OCI-LY7 (cell line): ENCODE results near the gene PACC1.

Source experiments
- EZH2phosphoT487 ChIP-seq: fragments of 200-600 bp; sonication (generic); IDR thresholded peaks from 2 replicates; pipeline ENCODE4 v1.6.1; 2018; ENCODE audit warnings: low read depth, borderline replicate concordance, mild to moderate bottlenecking, mixed run types, antibody characterized with exemption, low read length, moderate library complexity, mixed read lengths
- TF ChIP-seq, protein P1 (sequence below): fragments of 200-600 bp; sonication (generic); conservative IDR thresholded peaks from 2 replicates; pipeline ENCODE4 v1.5.1; 2014; ENCODE audit warnings: mild to moderate bottlenecking, antibody characterized with exemption, low read length, moderate library complexity, mixed read lengths

DNA sequence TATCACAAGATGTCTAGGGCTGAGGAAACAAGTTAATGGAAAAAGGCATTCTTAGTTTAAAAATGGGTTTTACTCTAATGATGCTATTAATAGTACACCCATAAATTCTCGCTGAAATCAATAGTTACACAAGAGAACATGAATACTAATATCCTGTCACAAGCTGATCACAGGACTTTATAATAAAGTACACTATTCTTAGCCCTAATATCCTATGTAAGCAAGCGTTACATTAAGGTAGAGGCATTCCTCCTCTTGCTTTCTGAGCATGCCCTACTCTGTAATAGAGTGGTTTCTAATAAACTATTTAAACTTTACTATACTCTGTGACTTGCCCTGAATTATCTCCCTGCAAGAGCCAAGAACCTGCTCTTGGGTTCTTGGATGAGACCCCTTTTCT is 6.5 kb upstream of the PACC1 start:
- TF ChIP-seq, protein P1, sequence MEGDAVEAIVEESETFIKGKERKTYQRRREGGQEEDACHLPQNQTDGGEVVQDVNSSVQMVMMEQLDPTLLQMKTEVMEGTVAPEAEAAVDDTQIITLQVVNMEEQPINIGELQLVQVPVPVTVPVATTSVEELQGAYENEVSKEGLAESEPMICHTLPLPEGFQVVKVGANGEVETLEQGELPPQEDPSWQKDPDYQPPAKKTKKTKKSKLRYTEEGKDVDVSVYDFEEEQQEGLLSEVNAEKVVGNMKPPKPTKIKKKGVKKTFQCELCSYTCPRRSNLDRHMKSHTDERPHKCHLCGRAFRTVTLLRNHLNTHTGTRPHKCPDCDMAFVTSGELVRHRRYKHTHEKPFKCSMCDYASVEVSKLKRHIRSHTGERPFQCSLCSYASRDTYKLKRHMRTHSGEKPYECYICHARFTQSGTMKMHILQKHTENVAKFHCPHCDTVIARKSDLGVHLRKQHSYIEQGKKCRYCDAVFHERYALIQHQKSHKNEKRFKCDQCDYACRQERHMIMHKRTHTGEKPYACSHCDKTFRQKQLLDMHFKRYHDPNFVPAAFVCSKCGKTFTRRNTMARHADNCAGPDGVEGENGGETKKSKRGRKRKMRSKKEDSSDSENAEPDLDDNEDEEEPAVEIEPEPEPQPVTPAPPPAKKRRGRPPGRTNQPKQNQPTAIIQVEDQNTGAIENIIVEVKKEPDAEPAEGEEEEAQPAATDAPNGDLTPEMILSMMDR = no peak
- no peak for TF ChIP-seq EZH2phosphoT487
